ENCODE results near the gene VTI1A. TPM values are rescaled to one million over a fixed set of nuclear protein-coding genes. Genes with fewer than 3 reads are reported as not detected.
A peak's percentile ranks its signal among the peaks of the same experiment; 100 is the strongest.

VTI1A gene
- total RNA-seq, 1 experiment from 2014 or later, result 15.7 TPM

DNA sequence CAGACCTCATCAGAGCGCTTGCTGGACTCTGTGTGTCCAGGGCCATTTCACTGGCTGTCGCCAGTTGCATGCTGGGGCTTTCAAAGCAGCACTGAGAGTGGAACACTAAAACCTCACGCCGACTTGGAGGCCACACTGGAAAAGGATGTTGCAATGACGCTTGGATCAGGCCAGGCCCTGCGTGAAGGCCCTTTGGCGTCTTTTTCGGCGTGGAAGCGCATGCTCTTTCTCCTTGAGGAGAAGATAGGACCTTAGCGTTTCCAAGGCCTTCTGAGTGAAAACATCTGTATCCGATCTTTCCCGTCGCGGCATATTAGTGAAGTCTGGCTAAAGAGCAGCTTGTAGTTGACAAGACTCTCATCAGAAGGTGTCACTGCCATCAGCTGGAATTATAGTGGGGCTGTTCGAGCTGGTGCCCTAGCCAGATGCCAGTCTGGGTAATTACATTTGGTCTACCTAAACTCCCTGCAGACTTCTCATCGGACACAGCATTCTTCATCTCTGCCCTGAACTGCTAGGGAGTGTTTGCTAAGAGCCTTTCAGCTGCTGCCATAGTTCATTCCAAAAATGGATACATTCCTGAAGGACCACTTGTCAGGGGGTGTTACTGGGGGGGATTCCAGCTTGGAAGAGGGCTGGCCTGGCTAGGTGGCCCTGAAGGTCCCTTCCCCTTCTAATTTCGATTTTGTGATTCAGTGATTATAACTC is 335.3 kb downstream of the VTI1A start:
- DNase-seq (ENCODE audit: low read depth), result no peak

DNA sequence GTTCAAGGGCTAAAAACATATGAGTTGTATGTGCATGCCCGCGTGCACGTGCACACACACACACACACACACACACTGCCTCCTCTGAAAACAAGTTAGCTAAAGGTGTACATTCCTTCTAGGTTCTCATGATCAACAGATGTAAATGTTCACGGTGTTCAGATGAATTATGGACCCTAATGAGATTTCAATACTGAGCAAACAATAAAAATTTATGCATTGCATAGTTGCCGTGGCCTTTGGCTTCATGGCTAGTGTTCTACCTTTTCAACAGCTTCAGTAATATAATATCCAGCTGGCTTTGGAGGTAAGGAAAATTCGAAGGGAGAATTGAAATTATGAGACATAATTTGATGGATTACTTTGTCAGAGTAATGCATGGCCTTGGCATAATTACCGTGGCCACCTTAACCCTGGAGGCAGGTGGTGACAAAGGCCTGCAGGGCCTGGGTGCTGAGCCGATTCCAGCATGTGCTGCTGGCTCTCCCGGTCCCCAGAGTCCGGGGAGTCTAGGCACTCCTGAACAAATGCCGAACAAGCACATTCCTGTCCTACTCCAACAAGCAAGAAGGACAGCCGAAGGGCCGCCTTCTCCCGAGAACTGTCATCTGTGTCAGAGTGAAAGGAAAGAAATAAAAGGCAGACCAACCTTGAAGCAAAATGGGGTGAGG is 336.5 kb downstream of the VTI1A start:
- no peak for DNase-seq (ENCODE audit: low read depth)

DNA sequence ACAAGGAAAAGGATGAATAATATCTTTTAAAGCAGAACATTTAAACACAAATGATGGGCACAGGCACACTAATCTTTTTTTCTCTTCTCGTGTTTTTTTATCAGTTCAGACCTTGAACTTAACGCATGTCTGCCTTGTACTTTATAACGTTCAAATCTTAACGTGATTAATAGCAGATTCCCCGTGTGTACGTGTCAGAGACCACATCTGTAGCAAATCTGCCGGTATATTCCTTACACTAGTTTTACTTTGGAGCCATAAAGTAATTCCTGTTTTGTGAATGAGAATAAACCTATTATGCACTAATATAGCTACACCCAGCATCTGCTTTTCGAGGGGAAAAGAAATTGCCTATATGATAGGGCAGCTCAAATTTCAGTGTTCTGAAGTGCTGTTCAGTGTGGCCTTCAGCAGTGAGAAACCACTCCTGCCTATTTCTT is 337.0 kb downstream of the VTI1A start:
- no peak for DNase-seq (ENCODE audit: low read depth)

DNA sequence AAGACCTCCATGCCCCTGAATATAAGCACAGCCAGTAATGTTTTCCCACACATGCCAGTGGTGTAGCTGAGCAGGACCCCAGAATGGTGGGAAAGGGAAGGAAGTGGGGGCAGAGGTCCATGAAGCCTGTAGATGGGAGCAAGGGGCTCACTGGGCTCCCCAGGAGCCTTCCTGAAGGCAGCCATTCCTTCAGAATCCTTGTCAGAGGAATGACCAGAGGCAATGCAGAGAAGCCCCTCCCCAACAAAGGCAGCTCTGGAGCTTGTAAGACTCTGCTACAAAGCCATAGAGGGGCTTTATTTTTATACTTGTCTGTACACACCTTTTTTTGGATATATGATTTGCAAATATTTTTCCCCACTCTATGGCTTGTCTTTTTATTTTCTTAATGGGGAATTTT is 338.1 kb downstream of the VTI1A start:
- no peak for DNase-seq (ENCODE audit: low read depth)

DNA sequence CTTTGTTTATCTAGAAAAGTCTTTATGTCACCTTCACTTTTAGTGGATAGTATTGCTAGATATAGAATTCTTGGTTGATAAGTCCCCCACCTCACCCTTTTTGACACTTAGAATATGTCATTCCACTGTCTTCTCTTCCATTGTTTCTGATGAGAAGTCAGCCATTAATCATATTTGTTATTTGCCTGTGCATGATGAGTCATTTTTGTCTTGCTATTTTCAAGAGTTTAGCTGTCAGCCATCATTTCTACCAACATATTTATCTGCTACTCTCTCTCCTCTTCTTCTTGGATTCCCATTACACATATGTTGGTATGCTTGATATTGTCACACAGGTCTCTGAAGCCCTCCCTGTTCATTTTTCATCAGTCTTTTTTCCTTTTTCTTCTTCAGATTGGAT is 342.2 kb downstream of the VTI1A start:
- no peak for DNase-seq (ENCODE audit: low read depth)

DNA sequence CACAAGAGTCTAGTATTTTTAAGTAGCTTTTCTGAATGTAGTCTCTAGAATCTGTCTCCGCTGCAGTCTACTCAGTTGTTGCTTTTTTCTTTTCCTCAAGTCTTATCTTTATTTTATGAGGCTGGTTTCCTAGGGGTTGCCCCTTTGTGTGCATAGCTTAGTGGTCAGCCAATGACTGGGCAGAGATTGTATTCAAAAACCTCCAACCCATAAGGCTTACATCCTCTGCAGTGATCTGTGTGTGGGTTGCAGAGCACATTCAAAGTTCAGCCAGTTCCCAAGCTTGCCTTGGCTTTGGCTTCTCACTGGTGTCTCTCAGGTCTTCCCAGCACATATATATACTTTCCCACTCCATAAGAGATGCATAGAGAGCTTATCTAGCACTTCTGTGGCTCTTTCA is 343.0 kb downstream of the VTI1A start:
- no peak for DNase-seq (ENCODE audit: low read depth)

DNA sequence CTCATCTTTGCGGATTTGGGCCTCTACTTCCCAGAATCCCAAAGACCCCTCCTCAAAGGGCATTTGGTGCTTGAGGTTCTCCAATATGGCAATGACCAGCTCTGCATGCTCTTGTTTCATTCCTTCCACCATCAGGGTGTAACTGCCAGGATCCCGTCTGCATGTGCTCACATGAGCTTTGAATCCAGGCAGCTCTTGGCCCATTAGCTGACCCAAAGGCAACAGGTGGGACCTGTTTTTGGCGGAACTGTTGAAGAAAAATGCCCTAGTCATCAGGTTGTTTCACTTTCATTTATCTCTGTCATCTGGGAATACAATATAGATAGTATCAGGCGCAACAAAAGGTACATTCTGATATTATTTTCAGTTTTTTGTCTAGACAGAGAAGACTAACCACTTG is 343.9 kb downstream of the VTI1A start:
- DNase-seq (ENCODE audit: low read depth), result no peak

DNA sequence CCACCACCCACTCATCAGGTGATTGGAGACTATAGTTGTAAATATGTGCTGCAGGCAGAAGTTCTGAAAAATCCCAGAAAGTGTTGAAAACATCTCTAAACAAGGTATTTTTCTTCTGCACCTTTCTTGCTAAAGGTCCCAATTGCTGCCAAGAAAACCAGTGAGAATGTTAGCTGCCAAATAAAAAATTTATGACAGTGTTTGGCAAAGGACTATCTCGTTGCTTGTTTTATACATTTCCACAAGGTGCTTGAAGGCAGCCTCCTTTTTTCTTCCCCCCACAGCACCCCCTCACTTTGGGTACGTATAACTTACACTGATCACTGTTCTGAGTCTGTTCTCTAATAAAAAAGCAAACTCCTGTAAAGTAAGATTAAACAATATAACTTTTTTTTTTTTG is 344.4 kb downstream of the VTI1A start:
- DNase-seq (ENCODE audit: low read depth), result no peak

DNA sequence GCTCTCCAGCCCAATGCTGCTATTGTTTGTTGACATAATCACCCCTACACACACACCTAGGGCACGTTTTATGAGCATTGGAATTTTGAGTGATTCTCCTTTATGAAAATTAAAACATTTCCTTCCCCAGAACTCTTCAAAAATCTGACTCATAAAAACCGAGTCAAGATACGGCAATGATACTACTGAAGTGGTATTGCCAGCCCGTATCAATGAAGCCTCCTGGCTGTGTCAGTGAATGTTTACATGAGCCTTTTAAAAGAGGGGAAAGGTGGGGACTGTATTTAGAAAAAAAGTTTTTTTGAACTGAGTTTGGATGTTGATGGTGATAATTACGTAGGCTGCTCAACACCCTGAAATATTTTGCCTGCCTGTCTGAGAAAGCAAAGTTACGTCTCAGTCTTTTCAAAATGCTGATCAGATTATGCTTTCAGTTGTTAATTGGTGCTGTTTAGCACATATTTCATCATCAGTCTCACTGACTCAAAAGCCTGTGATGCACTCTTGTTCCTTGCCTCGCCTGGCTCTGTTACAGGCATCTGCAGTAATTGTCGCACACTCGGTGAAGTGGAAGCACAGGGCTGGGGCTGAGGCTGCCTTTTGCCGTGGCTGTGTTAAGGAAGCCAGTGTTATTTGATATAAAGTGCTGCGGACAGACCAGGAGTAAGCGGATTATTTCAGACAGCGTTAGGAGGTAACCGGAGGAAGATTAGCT is 345.6 kb downstream of the VTI1A start:
- DNase-seq (ENCODE audit: low read depth), result no peak

DNA sequence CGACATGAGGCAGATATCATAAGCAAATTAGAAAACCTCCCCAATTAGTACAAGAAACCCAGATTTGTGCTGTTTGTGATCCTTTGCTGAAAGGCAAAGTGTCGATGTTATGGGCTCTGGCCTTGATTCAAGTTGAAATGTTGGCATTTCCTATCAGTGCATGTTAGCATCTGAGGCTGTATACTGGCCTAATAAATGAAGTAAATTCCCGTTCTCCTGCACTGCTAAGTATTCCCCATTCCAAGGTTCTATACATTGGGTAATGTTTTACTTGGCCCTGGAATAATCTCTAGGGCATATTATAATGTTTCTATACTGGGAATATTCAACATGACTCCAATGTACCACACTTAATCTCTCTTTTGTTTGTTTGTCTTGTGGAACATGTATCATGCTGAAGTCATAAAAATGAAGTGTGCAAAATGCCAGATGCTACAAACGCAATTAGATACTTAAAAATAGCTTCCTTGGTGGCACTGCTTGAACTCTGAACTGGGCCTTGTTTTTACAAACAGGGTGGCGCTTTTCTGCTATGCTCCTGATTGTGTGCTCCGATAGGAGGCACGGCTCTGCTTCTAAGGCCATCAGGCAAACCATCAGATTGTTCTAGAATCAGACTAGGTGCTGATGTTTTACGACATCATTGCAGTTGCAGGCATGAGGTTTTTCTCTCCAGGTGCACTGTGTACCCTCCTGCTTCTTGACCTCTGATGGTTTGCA is 346.3 kb downstream of the VTI1A start:
- peak; percentile 6 for DNase-seq (ENCODE audit: low read depth)

DNA sequence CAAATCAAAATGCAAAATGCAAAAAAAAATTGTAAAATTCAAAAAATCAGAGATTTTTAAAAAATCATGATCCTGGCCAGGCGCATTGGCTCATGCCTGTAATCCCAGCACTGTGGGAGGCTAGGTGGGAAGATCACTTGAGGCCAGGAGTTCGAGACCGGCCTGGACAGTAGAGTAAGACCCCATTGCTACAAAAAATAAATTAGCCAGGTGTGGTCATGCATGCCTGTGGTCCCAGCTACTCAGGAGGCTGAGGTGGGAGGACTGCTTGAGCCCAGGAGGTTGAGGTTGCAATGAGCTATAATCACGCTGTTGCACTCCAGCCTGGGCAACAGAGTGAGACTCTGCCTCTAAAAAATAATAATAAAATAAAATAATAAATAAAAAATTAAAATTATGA is 347.2 kb downstream of the VTI1A start:
- DNase-seq (ENCODE audit: low read depth), result no peak

DNA sequence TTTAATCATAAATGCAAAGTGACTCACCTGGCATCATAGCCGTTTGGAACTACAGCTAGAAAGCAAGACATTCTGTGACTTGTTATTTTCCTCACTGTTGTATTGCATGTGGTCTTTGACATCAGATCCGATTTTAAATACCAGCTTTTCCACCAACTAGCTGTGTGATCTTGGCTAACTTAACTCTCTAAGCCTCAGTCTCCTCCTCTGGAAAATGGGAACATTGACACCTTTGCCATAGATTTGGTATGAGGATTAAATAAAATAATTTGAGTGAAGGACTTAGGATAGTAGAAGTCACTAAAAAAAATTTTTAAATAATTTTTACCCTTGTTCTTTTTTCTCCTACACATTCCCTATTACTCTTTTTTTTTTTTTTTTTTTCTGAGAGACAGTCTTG is 348.1 kb downstream of the VTI1A start:
- no peak for DNase-seq (ENCODE audit: low read depth)

DNA sequence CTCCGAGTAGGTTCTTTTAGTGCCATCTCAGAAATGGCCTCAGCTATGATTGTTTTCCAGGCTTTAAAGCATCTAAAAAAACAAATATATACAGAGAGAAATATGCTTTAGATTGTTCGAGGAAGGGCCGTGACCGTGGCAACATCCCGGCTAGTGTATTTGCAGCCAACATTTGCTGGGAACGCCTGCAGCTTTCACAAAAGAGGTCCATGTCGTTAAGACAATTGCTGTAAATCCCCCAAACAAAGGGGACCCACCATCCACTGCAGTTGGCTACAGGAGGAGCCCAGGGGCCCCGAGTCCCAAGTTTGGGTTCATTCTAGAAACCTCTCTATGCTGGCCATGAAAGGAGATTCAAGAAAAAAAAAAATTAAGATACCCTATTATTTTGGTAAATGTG is 350.2 kb downstream of the VTI1A start:
- no peak for DNase-seq (ENCODE audit: low read depth)

DNA sequence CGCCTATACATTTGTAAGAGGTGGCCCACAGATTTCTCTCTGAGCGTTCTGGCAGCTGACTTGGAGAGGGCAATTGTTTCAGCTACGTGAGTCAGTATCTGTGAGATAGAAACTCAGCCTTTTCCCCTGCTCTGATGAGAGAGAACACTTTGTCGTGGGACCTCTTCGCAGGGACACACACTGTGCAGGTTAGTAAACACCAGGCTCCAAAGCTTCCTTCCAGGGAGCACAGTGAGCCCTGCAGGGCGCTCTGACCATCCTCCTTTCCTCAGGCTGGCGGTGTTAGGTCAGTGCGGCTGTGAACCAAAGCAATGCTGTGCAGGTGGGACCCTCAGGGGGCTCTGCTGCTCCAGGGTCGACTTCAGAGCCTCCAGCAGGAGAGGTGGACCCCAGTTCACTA is 350.8 kb downstream of the VTI1A start:
- no peak for DNase-seq (ENCODE audit: low read depth)

DNA sequence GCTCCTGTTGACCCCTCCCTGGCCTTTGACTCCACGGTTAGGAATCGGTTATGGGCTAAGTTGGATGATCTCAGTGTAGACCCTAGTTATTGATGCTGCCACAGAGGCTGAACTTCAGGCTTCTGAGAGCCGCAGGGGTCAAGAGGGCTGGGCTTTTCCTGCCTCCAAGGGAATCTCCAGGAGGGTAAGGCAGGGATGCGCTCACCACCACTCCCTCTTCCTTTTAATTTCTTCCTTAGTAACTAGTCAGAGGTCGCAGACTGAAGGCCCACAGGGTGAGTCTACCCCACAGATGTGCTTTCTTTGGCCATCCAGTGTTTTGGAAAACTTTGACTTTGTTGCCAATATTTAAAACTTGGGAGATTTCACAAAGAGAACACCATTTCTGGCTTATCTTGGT is 352.0 kb downstream of the VTI1A start:
- no peak for DNase-seq (ENCODE audit: low read depth)

DNA sequence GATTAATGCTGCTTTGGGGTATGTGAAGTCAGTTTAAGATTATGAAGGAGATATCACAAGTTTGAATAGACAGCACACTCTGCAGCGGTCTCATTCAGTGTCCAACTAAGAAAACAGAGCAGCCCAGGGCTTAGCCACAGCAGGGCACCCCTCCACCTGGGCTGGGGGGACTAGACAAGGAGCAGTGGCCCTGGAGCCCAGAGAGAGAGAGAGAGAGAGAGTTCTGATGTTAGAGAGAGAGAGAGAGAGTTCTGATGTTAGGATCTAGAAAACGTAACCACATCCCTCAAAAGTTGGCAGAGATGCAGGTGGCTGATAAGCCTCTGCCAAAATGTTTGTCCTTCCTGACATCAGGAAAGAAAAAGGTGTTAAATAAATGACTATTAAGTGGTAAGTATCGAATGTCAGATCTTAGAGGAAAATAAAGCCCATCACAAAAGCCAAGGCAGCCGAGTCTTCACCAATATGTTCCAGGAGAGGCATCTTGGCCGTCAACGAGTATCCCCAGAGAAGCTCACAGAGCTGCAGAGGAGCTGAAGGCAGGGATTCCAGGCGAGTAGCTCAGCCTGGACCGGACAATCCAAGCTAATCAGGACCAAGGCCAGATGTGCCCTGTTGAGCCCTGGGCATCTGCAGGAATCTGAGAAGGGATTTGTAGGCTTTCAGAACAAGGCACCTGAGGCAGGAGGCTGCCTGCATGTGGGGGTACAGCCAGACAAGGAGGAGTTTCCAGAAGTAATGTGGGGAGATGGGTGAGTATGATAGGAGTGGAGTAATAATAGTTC is 352.9 kb downstream of the VTI1A start:
- DNase-seq (ENCODE audit: low read depth), result no peak

DNA sequence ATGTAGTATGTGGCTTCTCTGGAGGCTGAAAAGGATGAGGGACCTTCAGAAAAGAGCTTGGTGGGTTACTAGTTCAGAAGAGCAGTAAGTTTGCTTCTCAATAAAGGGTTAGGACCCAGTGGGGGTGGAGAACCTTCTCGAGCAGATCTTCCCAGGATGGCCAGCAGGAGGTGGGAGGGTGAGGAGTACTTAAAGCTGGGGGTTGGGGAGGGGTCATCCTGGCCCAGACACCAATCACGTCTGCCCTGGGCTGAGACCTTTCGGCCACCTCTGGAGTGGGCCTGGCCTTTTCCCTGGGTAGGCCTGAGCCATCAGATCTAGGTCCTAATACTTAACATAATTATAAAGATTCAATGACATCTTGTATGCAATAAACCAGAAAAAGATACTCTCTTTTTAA is 354.0 kb downstream of the VTI1A start:
- no peak for DNase-seq (ENCODE audit: low read depth)

DNA sequence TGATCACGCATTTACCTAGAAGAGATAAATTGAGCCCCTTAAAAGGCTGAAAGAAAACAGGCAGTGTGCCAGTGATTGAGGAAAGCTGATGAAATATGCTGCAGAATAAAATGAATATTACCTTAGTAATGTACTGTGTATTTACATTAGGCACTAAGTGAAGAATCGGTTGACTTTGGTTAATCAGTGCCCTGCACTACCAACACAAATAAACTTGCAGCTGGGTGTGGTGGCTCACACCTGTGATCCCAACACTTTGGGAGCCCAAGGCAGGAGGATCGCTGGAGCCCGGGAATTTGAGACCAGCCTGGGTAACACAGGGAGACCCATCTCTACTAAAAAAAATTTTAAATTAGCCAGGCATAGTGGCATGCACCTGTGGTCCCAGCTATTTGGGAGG is 354.7 kb downstream of the VTI1A start:
- DNase-seq (ENCODE audit: low read depth), result no peak

DNA sequence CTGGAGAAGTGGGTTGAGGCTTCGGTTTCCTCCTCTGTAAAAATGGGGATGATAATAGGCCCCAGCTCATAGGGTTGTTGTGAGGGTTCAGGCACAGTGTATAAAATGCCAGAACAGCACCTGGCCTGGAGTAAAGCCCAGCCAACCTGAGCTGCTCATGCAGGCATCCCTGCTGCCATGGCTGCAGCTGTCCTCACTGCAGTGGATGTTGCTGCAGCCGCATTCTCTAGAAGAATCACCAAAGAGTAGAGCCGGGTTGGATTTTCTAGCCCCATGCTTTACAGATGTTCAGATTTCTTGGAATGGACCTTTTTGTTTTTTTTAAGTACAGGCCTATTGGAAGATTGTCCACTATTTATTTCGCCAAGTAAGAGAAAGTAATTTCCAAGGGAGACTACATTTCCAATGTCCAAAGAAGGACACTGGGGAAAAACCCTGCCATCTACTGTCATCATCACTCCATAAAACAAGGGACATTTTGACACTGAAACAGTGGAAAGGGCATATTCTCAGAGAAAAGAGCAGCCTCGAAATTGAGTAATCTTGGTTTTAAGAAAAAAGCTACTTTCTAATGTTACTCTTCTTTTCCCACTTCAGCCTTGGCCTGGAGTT is 355.5 kb downstream of the VTI1A start:
- no peak for DNase-seq (ENCODE audit: low read depth)

DNA sequence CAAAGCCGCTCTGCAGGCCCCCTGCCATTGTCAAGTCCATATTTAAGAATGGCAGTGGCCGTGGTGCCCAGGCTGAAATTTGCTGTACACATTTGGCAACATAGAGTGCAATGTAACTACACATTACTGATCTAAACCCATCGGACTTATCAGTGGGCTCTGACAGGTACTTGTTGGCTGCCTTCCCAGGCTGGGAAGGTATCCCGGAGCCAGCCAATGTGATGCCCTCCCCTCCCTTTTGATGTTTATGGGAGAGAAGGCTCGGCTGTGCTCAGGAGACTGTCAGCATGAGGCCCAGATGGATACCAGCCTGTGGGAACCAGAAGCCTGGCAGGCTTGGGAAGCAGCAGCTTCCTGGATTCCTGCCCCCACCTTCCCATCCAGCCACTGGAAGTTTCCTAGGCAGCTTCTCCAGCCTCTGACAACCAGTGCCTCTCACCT is 357.0 kb downstream of the VTI1A start:
- no peak for DNase-seq (ENCODE audit: low read depth)

DNA sequence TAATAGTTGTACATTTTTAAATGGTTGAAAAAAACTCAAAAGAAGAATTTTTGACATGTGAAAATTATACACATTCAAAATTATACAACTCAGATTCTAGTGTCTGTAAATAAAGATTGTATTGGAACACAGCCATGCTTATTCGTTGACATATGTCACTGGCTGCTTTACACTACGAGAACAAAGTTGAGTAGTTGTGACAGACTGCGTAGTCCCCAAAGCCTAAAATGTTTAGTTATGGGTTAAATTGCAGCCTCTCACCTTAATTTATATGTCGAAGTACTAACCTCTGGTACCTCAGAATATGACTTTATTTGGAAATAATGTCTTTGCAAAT is 358.2 kb downstream of the VTI1A start:
- DNase-seq (ENCODE audit: low read depth), result no peak

Data from Daoy (cell line).